Measurements from ENCODE around the gene ANKRD40.
"Not testable (repeated sequence)": the region's sequence is repeated elsewhere in the genome, so short reads cannot be mapped to it uniquely, and the experiment has no call there.

Gene ANKRD40

DNA sequence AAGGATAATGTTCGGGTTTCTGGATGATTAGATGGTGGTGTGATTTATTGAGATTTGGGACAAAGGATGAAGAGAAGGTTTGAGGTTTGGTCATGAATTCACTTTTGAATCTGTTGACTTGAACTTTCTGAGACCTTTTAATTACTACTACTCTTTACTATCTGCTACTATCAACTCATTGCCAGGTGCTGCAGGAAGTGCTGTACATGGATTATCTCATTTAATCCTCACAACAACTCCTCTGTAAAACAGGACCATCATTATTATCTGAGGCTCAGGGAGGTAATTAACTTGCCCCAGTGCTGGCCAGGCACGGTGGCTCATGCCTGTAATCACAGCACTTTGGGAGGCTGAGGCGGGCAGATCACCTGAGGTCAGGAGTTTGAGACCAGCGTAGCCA lies 2.9 kb upstream of the ANKRD40 start:
- DNase-seq = no peak

DNA sequence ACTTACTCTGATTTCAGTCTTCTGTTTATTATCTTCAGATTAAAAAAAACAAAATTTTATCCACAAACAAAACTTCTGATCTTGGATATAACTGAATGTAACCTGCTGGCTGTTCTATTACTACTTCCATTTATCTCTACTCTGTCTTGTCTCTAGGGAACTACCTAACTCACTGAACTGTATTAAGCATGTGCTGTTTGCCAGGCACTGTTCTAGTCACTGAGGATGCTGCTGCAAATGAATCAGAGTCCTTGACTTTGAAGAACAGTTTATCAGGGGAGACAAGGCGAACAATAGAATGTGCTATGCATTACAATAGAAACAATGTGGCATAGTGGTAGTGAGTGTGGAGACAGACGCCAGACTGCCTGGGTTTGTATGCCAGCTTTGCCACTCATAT lies 2.3 kb upstream of the ANKRD40 start:
- DNase-seq = no peak

- not testable (repeated sequence) for DNase-seq
Measured at GRCh38 chr17:50709053-50709452, 1.3 kb upstream of the ANKRD40 start.

GRCh38 chr17:50708050-50709000 lies 611 bp upstream of the ANKRD40 start:
- DNase-seq = peak; percentile 21

DNA sequence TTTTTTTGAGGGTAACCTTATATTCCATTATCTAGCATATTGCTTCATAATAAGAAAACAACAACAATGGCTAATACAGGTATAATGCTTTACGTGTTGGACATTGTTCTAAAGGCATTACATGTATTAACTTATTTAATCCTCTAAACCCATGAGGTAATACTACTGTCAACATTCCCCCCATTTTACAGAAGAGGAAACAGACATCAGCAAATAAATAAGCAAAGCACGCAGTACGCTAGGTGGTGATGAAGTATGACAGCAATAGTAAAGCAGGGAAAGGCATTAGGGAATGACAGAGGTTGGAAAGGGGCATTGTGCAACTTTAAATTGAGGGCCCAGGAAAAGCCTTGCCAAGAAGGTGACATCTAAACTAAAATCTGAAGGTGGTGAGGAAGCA lies 4.6 kb downstream of the ANKRD40 start:
- no peak for DNase-seq

- no peak for DNase-seq
Measured at GRCh38 chr17:50699410-50699809, 8.3 kb downstream of the ANKRD40 start.

DNA sequence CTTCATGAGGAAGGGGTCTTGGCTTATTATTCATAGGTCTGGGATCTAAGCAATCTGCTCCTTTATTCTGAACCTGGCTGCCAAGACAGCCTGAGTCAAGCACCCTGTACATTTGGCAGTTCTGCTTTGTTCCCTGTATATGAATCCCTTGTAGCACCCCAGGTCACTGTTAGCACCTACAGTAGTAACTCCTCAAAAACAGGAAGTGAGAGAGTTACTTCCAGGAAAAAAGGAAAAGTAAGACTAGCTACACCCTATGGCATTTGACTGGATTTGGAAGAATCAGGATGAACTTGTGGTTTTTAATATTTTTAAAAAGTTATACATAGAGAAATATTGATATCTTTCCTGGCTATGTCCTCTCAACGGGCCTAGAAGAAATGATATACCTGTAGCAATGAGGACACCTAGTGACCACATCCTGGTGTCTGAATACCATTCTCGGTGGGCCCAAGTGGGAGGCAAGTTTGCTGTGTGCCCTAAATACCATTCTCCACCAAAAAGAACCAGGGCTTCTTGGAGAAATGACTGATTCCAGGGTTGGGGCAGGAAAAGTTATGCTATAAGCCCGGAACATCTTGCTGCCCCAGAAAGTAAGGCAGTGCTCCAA lies 9.9 kb downstream of the ANKRD40 start:
- DNase-seq = no peak

DNA sequence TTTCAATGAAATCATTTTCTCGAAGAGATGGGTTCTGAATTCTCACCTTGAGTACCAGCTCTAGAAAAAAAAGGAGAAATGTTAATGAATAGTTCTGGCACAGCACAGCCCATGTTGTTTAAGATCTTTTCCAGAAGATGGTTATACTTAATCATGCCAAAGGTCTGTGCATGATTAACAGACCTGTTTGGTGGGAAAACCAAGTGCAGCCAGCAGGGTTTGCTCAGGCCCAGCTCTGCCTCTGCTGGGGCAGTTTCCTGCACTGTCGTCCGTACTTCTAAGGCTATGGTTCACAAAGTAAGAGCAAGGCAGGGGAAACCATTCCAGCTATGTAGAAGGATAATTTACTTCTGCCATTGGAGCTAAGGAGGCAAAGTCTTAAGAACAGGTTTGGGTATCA lies 10.7 kb downstream of the ANKRD40 start:
- no peak for DNase-seq

- DNase-seq = no peak
Measured at GRCh38 chr17:50696365-50696879, 11.3 kb downstream of the ANKRD40 start.

DNA sequence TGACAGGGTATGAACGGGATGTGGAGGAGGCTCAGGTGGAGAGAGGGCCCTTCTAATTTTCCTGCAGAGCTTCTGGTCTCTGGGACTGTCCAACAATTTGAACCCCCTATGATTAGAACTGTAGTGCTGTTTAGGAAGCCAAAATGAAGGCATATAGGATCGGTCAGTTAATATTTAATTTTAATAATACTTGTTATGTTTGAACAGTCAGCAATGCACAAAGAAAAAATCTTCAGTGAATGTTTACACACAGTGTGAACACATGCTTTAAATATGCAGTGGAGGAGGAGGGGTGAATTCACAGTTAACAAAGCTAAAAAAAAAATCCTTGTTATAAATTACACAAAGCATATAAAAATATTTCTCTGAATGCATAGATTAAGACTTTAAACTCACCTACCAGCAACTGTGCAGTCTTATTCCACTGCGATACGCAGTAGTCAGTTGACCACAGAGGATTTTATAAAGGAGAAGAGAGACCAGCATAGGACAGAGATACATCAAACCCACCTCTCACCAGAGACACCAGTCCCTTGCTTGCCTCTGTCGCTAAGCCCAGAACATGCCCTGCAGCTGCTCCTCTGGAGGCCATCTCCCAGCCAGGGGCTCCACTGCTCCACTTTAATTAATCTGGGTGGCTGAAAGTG lies 14.6 kb downstream of the ANKRD40 start:
- no peak for DNase-seq

DNA sequence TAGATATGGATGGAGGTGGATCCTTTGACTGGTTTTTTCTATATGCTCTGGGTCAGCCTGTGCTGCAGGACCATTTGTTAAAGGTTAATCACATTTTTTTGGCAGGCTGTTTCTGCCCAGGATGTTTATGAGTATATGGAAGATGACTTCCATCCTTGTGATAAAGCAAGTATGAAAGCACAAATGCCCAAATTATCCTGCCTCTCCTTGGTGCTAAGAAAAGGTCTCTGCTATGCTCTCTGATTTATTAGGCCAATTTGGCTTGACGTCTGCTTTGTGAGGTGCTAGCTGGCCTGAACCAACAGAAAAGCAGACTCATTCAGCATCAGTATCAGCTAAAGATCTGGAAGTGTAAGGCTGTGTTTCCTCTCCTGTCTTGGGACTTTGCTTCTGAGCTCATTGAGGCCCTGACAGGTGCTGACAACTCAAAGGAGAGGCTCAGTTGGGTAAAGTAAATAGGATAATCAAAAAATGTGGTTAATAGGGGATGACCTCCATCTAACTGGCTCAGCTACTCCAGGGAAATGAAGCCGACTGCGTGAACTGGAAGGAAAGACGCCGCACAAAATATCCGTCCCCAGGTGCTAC lies 15.2 kb downstream of the ANKRD40 start:
- no peak for DNase-seq

- no peak for DNase-seq
Measured at GRCh38 chr17:50691550-50692447, 15.9 kb downstream of the ANKRD40 start.

GRCh38 chr17:50690887-50691549 lies 16.7 kb downstream of the ANKRD40 start:
- DNase-seq = no peak

DNA sequence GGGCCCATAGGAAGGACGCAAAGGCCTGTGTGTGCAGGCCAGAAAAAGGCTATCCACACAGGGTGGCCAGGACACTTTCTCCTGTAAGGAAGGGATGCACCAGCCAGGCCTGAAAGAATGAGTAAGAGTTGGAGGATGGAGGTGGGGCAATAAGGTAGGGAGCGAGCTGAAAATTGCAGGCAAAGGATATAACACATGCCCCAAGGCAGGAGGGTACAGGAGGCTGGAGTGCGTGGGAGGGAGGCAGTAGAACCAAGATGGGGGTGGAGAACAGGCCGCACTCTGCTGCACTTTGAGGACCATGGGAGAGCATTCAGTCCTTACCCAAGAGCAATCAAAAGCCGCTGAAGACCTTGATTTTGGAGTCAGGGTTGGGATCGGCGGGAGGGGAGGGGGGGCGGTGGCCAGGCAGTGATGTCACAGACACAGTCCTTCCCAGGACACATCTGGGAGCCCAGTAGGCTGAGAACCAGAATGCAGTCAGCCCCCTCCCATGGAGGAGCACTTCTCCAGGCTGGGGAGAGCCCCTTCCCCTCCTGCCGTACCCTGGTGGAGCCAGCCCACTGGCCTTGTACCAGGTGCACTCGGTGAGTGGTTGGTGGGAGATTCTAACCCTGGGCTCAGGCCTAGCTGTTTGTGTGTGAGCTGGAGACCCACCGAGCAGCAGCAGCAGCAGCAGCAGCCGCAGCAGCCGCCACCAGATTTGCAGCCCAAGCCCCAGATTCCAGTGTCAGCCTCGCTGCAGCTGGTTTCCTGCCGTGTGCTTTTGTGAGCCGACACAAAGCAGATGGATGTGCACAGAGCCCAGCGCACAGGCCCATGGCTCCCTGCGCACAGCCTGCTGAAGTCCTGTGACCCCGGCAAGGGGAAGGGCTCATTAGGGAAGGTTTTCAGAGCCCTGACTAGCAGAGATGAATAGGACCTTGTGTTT lies 17.5 kb downstream of the ANKRD40 start:
- no peak for DNase-seq

DNA sequence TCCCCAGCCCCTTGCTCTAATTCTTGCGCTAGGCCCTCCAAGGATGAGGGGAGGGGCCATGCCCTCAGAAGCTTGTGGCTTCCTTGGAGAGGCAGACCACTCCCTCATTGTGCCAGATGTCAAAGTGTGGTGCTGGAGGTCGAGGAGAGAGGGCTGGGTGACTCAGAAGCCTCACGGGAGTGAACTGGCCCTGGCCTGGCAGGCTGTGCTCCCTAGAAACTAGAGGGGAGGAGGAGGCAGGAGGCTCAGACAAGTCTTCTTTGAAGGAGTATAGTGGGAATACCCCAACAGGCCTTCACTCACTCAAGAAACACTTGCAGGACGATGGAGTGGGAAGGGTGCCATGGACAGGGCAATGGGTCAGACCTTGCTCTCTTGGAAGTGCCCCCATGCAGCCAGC lies 18.5 kb downstream of the ANKRD40 start:
- DNase-seq = no peak

DNA sequence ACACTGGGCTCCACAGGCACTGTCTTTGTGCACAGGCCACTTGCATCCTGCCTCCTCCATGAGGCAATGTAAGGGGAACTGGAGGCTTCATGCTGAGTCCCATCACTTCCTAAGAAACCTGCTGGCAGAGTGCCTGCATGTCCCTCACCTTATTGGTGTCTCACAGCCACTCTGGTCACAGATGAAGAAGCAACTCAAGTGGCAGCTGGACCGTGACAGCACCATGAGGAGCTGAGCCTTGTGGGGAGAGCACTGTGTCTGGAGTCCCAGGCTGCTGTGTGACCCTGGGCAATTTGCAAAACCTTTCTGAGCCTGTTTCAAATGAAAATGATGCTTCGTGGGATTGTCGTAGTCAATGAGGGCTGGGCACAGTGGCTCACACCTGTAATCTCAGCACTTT lies 19.5 kb downstream of the ANKRD40 start:
- no peak for DNase-seq

DNA sequence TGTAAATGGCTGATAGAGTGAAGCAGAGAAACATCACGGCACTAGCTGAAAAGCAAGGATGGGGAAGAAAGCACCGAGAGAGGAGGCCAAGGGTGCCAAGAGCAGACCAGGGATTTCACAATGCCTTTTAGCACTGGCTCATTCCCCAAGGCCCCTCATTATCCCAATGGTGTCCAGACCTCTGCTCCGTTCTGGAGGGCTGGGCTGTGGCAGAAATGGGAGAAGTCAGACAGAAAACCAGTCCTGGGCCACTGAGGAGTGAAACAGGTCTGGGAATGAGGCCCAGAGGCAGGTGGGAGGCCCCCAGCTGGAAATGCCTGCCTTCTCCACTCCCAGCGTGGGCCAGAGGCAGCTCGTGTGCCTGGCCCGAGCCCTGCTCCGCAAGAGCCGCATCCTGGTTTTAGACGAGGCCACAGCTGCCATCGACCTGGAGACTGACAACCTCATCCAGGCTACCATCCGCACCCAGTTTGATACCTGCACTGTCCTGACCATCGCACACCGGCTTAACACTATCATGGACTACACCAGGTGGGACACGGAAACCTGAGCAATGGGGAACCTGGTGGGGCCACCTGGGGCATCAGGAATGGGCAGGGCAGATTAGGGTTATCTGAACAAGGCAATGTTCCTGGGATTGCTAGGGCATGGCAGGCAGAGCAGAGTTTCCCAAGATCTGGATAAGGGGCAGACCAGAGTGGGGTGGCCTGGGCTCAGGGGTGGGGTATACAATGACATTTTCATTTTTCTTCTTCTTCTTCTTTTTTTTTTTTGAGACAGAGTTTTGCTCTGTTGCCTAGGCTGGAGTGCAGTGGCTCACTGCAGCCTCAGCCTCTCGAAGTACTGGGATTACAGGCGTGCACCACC lies 20.3 kb downstream of the ANKRD40 start:
- DNase-seq = no peak

DNA sequence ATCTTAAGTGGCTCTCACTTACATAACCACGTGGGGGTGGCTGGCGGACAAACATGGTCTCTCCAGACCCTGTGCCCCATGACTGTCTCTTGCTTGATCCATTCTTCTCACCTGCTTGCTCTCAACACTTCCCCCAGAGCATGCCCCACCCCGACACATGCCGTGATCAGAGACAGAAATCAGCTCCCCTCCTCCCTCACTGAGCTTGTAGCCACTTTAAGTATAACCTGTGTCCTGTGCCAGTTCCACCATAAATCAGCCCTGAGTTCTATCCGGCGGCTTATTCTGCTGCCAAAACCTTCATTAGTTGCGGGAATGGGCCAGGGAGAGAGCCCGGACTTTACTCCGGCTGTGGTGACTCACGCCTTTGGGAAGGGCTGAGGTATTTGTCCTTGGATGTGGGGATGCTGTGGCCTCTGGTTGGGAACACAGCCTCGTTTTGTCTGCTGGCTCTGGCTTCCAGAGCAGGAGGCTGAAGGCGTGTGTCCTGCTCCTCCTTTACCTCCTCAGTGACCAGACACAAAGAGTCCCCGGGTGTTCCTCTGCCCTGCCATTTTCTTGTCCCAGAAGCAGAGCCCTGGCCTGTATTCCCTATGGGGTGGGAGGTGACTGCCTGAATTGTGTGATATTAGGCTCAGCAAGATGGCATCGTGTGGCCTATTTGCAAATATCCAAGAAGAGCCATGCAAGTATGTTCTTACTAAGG lies 21.1 kb downstream of the ANKRD40 start:
- no peak for DNase-seq

Measured in CD4-positive, alpha-beta T cell treated with Interleukin-17A for 1 hour (primary cell).